BLaER1 treated with 17β-estradiol and CSF1 and Interleukin-3, amounts not matched to agents 10 nM and 100 nM (cell line): ENCODE results near the gene PXYLP1.

Experiments used
- H3K27ac ChIP-seq, 11 experiments: shearing (Covaris generic); formaldehyde crosslinking; 2 replicates each; pipeline ENCODE4 v1.8.1; 2022
- H3K27me3 ChIP-seq, 11 experiments: shearing (Covaris generic); formaldehyde crosslinking; 2 replicates each; pipeline ENCODE4 v1.8.1; 2022
- H3K36me3 ChIP-seq, 11 experiments: shearing (Covaris generic); formaldehyde crosslinking; 2 replicates each; pipeline ENCODE4 v1.8.1; 2022
- H3K4me1 ChIP-seq, 10 experiments: shearing (Covaris generic); formaldehyde crosslinking; 2 replicates each; pipeline ENCODE4 v1.8.1; 2022
- H3K4me2 ChIP-seq, 11 experiments: shearing (Covaris generic); formaldehyde crosslinking; 2 replicates each; pipeline ENCODE4 v1.8.1; 2022
- H3K4me3 ChIP-seq, 10 experiments: shearing (Covaris generic); formaldehyde crosslinking; 2 replicates each; pipeline ENCODE4 v1.8.1; 2022
- H3K9ac ChIP-seq, 11 experiments: shearing (Covaris generic); formaldehyde crosslinking; 2 replicates each; pipeline ENCODE4 v1.8.1; 2022
- H3K9me3 ChIP-seq, 11 experiments: shearing (Covaris generic); formaldehyde crosslinking; replicated peaks in 1 of 11; 2 replicates each; pipeline ENCODE4 v1.8.1; 2022
- H4K20me1 ChIP-seq, 11 experiments: shearing (Covaris generic); formaldehyde crosslinking; 2 replicates each; pipeline ENCODE4 v1.8.1; 2022
- Cebpa-rat ChIP-seq, 11 experiments: shearing (Covaris generic); IDR thresholded peaks; 2 replicates each; pipeline ENCODE4 v1.8.1; 2022

PXYLP1 gene

DNA sequence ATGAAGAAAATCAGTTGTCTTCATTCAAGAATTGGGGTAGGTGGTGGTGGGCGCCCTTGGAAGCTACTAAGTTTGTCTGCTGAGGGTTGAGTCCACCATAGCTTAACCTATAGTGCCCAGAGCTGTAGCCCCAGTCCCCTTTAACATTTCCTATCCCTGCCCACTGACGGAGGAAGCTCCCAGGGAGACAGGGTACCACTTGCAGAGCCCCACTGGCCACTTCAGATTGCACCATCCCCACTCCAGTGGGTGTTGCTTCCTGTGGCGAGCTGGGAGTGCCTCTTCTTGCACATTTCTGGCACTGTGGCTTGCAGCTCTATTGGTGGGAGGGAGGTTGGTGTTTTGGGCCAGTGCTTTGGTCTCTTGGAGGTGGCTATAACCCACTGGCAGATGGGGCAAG, 2.7 kb downstream of the PXYLP1 start:
- Histone ChIP-seq H3K9me3 (peaks cover 0 to 4% (median 0%) of the 10 kb centered on the region in 11 experiments; a peak in 1 of 22 replicates), H3K27me3 (peaks cover 0 to 12% (median 9%) of the 10 kb centered on the region in 11 experiments; a peak in 12 of 22 replicates), H4K20me1 (peaks cover 0 to 5% (median 0%) of the 10 kb centered on the region in 11 experiments; a peak in 2 of 22 replicates), H3K4me3 (no peak overlapping the region), H3K27ac (no peak overlapping the region), H3K4me1 (peaks cover 35 to 77% (median 63%) of the 10 kb centered on the region in 10 experiments), H3K9ac (no peak overlapping the region), H3K4me2 (peak overlapping the region; percentile 60 to 97 (median 91)), H3K36me3 (peaks cover 0 to 27% (median 3%) of the 10 kb centered on the region in 11 experiments; a peak in 7 of 22 replicates)
- no peak for TF ChIP-seq Cebpa-rat (IDR thresholded peaks at IDR 0.05)

DNA sequence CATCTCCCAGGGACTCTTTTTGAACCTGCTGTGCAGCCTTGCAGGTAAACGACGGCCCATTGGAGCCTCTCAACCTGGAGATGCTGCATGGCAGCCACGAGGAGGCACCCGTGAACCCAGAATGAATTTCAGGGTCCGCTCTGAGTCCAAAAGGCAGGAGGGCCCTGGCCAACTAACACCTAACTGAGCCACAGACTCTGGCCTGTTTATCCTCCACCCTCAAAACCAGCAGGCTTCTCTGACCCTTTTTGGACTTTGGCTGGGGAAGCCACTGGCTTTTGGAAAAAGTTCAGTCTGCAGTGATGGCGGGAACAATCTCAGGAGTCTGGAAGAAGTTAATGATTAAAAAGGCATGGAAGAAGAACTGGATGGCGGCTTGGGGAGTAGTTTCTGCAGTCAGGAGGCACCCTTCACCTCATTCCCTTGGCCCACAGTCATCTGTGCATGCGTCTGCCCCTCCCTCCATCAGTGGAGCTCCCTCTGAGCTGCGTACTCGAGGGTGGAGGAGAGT, 4.1 kb downstream of the PXYLP1 start:
- H3K27ac ChIP-seq: no peak overlapping the region
- H4K20me1 ChIP-seq: peaks cover 0 to 5% (median 0%) of the 10 kb centered on the region in 11 experiments; a peak in 2 of 22 replicates
- no peak overlapping the region for H3K4me3 ChIP-seq
- H3K9ac ChIP-seq: no peak overlapping the region
- peaks cover 0 to 12% (median 9%) of the 10 kb centered on the region in 11 experiments; a peak in 12 of 22 replicates for H3K27me3 ChIP-seq
- no peak for TF ChIP-seq Cebpa-rat (IDR thresholded peaks at IDR 0.05)
- peaks cover 0 to 27% (median 3%) of the 10 kb centered on the region in 11 experiments; a peak in 7 of 22 replicates for H3K36me3 ChIP-seq
- peaks cover 38 to 77% (median 65%) of the 10 kb centered on the region in 10 experiments for H3K4me1 ChIP-seq
- H3K4me2 ChIP-seq: peak overlapping the region in 9 of 11 experiments; percentile 4 to 52 (median 23); a peak in 9 of 22 replicates
- peaks cover 0 to 4% (median 0%) of the 10 kb centered on the region in 11 experiments; a peak in 1 of 22 replicates for H3K9me3 ChIP-seq

DNA sequence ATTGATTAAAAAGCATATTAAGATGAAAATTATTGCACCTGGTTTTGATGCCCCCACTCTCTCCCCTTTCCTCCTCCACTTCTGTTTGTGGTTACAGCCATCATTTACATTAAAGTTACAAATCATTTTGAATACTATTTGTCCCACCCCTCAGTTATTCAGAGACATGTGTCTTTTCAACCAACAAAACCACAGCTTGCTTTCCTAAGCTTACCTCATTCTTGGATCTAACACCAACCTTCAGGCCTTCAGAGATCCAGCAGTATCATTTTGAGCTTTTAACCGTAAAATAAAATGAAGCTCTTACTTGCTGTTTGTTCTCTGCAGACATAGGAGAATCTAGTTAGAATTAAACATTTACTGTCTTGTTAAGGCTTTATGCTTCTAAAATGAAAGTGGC, 4.7 kb downstream of the PXYLP1 start:
- Histone ChIP-seq H3K4me1 (peaks cover 37 to 79% (median 65%) of the 10 kb centered on the region in 10 experiments), H3K4me3 (no peak overlapping the region), H3K9me3 (peaks cover 0 to 4% (median 0%) of the 10 kb centered on the region in 11 experiments; a peak in 1 of 22 replicates), H3K27me3 (peaks cover 0 to 12% (median 9%) of the 10 kb centered on the region in 11 experiments; a peak in 12 of 22 replicates), H3K9ac (no peak overlapping the region), H3K4me2 (peak overlapping the region in 9 of 11 experiments; percentile 4 to 52 (median 23); a peak in 10 of 22 replicates), H4K20me1 (peaks cover 0 to 5% (median 0%) of the 10 kb centered on the region in 11 experiments; a peak in 2 of 22 replicates), H3K27ac (no peak overlapping the region), H3K36me3 (peaks cover 0 to 27% (median 3%) of the 10 kb centered on the region in 11 experiments; a peak in 7 of 22 replicates)
- TF ChIP-seq Cebpa-rat (IDR thresholded peaks at IDR 0.05): no peak

DNA sequence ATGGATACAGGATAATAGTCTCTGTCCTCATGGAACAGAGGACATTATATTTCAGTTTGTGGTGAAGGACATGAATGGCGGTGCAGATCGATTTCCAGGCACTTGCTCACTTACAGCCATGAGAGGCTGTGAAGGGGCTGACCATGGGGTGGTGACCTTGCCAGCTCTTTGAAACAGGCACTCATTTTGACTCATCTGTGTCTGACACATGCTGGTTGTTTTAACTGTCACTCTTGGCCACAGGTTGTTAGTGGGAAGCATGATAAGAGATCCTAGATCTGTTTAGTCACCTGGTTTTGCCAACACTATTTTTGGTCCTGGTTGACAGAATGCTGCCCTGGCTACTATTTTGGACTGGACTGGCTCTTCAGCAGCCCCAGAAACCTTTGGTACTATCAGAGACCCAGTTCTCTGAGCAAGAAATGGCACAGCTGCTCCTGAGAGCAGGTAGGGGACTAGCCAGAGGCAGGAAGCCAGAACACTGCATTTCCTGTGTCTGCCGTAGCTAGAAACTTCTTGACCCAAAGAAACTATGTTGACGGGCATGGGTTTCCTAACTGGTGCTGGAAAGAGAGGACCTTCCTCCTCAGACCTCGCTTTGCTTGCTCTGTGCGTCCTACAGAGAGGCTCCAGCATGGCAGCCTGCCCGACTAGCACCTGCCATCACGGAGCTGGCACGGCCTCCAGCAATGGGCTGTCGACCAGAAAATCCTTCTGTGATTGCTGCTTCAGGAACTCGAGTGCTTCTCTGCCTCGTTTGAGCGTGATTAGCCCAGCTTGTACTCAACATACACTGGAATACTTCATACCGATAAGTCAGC, 6.3 kb downstream of the PXYLP1 start:
- TF ChIP-seq Cebpa-rat (IDR thresholded peaks at IDR 0.05): no peak
- peaks cover 0 to 4% (median 0%) of the 10 kb centered on the region in 11 experiments; a peak in 1 of 22 replicates for H3K9me3 ChIP-seq
- peak overlapping the region in 6 of 11 experiments; percentile 8 to 37 (median 25); a peak in 5 of 22 replicates for H3K4me2 ChIP-seq
- H3K36me3 ChIP-seq: peaks cover 0 to 32% (median 3%) of the 10 kb centered on the region in 11 experiments; a peak in 9 of 22 replicates
- H3K9ac ChIP-seq: no peak overlapping the region
- H3K27ac ChIP-seq: no peak overlapping the region
- H4K20me1 ChIP-seq: peaks cover 0 to 5% (median 0%) of the 10 kb centered on the region in 11 experiments; a peak in 2 of 22 replicates
- peaks cover 0 to 2% (median 0%) of the 10 kb centered on the region in 11 experiments; a peak in 5 of 22 replicates for H3K27me3 ChIP-seq
- H3K4me3 ChIP-seq: no peak overlapping the region
- peaks cover 31 to 77% (median 58%) of the 10 kb centered on the region in 10 experiments for H3K4me1 ChIP-seq

DNA sequence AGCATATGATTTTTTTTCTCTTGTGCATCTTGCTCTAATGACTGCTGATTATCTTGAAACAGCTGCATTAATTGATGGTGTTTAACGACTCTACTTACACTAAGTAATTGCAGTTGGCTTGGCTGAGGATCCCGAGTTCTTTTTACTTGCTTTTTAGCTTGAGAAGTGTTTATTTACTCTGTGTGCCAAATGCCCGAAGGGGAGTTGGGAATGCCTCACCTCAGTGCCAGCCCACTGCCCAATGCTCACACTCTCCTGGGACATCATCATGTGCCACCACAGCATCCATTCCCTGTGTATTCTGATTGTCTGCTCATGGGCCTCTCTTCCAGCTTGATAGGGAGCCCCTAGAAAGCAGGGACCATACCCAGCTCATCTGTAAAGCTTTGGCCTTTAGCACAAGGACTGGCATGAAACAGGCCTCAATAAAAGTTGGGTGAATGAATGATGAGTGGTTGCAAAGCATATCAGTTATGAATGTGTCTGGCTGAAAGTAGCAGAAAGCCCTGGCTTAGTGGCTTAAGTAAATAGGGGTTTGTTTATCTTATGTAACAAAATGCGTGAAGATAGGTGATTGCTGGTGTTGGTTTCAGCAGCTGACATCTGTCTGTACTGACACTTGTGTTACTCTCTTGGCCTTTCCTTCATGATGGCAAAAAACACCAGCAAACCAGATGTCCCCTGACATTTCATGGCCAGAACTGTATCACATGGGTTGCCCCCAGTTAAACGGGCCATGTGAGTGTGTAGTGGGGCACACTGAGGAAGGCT, 8.1 kb downstream of the PXYLP1 start:
- H3K4me3 ChIP-seq: no peak overlapping the region
- peak overlapping the region; percentile 23 to 91 (median 70); a peak in 18 of 22 replicates for H3K4me2 ChIP-seq
- peaks cover 20 to 60% (median 40%) of the 10 kb centered on the region in 10 experiments for H3K4me1 ChIP-seq
- peak overlapping the region in 3 of 11 experiments; percentile 21 to 43 (median 25); a peak in 3 of 22 replicates for H3K27ac ChIP-seq
- peaks cover 0 to 30% (median 7%) of the 10 kb centered on the region in 11 experiments; a peak in 9 of 22 replicates for H3K36me3 ChIP-seq
- peaks cover 0 to 4% (median 0%) of the 10 kb centered on the region in 11 experiments; a peak in 1 of 22 replicates for H3K9me3 ChIP-seq
- H3K9ac ChIP-seq: no peak overlapping the region
- no peaks in the 10 kb centered on the region for H3K27me3 ChIP-seq
- no peak for TF ChIP-seq Cebpa-rat (IDR thresholded peaks at IDR 0.05)
- no peaks in the 10 kb centered on the region for H4K20me1 ChIP-seq

DNA sequence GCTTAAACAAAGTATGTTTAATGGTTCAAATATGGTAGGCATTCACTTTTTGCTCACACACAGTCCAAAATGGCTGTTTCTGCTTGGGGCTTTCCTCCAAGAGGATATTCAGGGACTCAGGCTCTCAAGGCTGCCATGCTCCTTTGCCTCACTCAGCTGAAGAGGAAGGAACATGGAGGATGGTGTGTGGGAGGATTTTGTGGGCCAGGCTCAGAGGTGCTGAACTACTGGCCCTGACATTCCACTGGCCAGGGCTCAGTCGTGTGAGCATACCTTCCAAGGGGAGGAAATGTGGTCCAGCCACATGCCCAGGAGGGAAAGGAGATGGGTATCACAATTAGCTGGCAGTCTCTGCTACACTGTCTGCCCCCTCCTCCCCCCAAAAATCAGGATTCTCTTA, 8.7 kb downstream of the PXYLP1 start:
- Histone ChIP-seq H4K20me1 (no peaks in the 10 kb centered on the region), H3K9me3 (peaks cover 0 to 4% (median 0%) of the 10 kb centered on the region in 11 experiments; a peak in 1 of 22 replicates), H3K9ac (no peak overlapping the region), H3K4me2 (peak overlapping the region; percentile 23 to 91 (median 70); a peak in 21 of 22 replicates), H3K36me3 (peaks cover 0 to 28% (median 7%) of the 10 kb centered on the region in 11 experiments; a peak in 9 of 22 replicates), H3K27ac (peak overlapping the region in 3 of 11 experiments; percentile 21 to 43 (median 25); a peak in 5 of 22 replicates), H3K4me1 (peaks cover 16 to 59% (median 36%) of the 10 kb centered on the region in 10 experiments), H3K4me3 (no peak overlapping the region), H3K27me3 (no peaks in the 10 kb centered on the region)
- TF ChIP-seq Cebpa-rat (IDR thresholded peaks at IDR 0.05): no peak

DNA sequence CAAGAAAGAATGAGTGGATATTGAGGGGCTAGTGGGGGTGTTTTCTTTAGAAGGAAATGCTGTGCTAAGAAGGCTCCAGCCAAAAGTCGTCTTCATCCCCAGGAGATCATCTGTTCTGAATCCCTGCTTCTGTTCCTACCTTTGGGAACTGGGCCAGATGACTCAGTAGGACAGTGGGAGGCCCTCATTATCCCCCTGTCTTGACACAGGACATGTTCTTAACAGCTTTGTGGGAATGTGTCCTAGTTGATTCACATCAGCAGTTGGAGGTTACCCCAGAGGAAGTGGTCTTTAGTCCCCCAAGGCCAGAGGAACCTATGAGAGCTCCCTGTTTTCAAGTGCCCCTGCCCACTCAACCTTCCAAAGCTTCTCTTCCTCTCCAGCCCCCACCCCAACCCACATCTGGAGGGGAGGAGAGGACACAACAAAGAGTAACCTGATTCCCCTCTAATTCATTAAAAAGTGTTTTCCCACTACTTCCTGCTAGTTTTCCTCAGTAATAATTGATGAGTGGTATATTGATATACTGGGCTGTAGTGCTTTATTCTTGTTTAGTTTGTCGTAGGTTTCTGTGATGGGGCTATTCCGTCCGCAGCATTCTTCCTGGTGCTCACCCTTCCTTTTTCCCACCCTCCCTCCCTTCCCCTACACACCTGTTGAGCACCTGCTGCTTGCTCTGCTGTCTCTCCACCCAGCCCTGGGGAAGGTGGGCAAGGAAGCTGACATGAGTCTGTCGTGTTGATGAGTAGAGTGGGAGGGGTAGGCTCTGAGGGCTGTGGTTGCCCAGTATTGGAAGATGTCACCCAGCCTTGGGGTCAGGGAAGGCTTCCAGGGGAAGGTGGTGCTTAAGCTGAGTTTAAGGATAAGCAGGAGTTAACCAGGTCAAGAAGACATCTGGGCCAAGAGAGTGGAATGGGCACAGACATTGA, 9.3 kb downstream of the PXYLP1 start:
- H3K27ac ChIP-seq: peak overlapping the region in 4 of 11 experiments; percentile 21 to 43 (median 24); a peak in 6 of 22 replicates

More for the DNA sequence above, 9.3 kb downstream of the PXYLP1 start:
- peak overlapping the region; percentile 23 to 91 (median 70); a peak in 20 of 22 replicates for H3K4me2 ChIP-seq
- H3K9ac ChIP-seq: no peak overlapping the region
- H4K20me1 ChIP-seq: no peaks in the 10 kb centered on the region
- H3K36me3 ChIP-seq: peaks cover 0 to 22% (median 7%) of the 10 kb centered on the region in 11 experiments; a peak in 7 of 22 replicates
- peaks cover 11 to 53% (median 35%) of the 10 kb centered on the region in 10 experiments for H3K4me1 ChIP-seq
- H3K27me3 ChIP-seq: no peaks in the 10 kb centered on the region
- H3K4me3 ChIP-seq: no peak overlapping the region
- peaks cover 0 to 4% (median 0%) of the 10 kb centered on the region in 11 experiments; a peak in 1 of 22 replicates for H3K9me3 ChIP-seq
- TF ChIP-seq Cebpa-rat (IDR thresholded peaks at IDR 0.05): no peak
